ENCODE results near the gene RAPH1.

RAPH1 gene

GRCh38 chr2:203492965-203493364 is 42.1 kb downstream of the RAPH1 start:
- no peak for DNase-seq (ENCODE audit: low read depth in 4 of 4, low spot score in 1 of 4)

DNA sequence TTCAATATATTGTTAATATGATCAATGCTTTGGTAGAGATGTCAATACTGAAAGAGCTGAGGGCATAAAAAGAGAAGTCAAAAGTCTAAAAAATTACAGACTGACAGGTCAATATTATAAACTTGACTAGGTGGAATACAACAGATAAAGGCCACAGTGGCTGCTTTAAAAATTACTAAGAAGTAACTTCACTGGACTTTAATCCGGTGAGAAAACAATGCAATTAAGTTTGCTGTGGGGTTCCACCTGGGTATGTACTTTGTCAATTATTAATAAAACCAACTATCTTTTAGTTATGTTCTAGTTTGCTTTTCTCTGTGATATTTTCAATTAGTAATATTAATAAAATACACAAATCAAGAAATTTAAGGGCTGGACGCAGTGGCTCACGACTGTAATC is 44.7 kb downstream of the RAPH1 start:
- DNase-seq (ENCODE audit: low read depth in 4 of 4, low spot score in 1 of 4) = no peak

GRCh38 chr2:203489531-203489930 is 45.6 kb downstream of the RAPH1 start:
- DNase-seq (ENCODE audit: low read depth in 4 of 4, low spot score in 1 of 4) = no peak

DNA sequence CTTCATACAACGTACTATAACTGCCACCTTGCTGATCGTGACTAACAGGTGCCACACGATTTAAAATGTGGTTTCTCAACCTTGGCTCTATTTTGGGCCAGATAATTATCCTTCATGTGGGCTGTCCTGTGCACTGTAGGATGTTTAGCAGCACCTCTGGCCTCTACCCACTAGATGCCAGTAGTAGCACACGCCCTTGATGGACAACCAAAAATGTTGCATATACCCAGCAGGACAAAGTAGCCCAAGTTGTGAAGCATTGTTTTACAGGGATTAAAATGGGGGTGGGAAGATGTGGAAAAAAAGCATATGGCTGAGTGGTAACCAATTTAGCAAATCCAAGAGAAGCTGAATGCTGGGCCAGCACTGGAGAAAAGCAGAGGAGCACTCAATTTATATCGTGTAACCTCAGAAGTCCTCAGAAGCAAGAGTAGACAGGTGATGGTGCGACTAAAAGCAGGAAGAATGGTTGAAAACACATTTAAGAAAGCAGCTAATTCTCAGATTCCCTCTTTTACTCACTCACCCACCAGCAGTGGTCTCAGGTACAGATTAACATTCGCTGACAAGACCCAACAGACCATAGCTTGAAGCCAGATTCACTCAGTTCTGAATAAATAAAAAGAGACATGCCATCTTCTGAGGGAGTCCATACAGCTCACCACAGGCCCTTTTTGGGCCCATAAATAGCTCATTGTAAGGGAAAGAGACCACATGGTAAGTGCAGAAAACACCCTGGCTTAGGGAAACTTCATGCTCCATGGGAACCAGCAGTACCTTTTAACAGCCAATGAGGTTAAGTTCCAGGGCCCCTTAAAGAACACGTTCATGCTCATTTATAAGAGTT is 50.6 kb downstream of the RAPH1 start:
- DNase-seq (ENCODE audit: low read depth in 4 of 4, low spot score in 1 of 4) = peak in 1 of 4 experiments; percentile 22

GRCh38 chr2:203480623-203481022 is 54.5 kb downstream of the RAPH1 start:
- no peak for DNase-seq (ENCODE audit: low read depth in 4 of 4, low spot score in 1 of 4)

GRCh38 chr2:203476881-203477280 is 58.2 kb downstream of the RAPH1 start:
- DNase-seq (ENCODE audit: low read depth in 4 of 4, low spot score in 1 of 4) = no peak

GRCh38 chr2:203471323-203471722 is 63.8 kb downstream of the RAPH1 start:
- DNase-seq (ENCODE audit: low read depth in 4 of 4, low spot score in 1 of 4) = no peak

DNA sequence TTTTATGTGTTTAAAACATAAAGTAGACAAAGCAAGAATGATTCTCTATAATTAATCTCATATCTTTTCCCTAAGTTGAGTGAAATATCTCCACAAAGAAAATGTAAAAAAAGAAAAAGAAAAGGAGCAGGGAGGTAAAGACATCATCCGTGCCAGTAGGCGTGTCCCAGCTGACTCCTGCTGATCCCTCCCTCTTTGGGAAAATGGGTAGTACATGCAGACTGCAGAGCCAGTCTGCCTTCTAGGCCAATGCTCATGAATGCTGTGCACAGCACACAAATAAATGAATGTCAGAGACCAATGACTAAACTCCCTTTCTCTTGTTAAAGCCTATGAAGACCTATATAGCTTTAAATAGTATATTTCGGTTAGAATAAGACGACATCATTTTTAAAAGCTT is 64.7 kb downstream of the RAPH1 start:
- no peak for DNase-seq (ENCODE audit: low read depth in 4 of 4, low spot score in 1 of 4)

GRCh38 chr2:203469546-203469945 is 65.6 kb downstream of the RAPH1 start:
- DNase-seq (ENCODE audit: low read depth in 4 of 4, low spot score in 1 of 4) = no peak

GRCh38 chr2:203463266-203463678 is 71.8 kb downstream of the RAPH1 start:
- DNase-seq (ENCODE audit: low read depth in 4 of 4, low spot score in 1 of 4) = no peak

- no peak for DNase-seq (ENCODE audit: low read depth in 4 of 4, low spot score in 1 of 4)
These were observed 72.8 kb downstream of the RAPH1 start for GRCh38 chr2:203462308-203462707.

DNA sequence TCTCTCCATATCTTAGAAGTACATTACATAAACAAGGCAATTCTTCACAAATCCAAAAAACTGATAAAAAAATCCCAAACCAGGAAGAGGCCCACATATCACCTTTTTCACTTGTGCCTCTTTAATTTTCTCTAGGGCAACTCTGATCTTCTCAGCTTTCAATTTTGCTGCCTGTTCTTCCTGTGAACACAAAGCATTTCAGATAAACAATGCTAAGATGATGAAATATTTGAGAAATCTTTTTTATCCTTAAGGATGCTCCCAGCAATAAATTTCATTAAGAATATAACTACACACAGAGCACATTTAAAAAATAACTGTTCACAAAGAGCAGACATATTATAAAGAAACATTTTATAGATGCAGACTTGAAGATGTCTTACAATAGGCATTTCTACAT is 73.4 kb downstream of the RAPH1 start:
- no peak for DNase-seq (ENCODE audit: low read depth in 4 of 4, low spot score in 1 of 4)

GRCh38 chr2:203455209-203455608 is 79.9 kb downstream of the RAPH1 start:
- no peak for DNase-seq (ENCODE audit: low read depth in 4 of 4, low spot score in 1 of 4)

DNA sequence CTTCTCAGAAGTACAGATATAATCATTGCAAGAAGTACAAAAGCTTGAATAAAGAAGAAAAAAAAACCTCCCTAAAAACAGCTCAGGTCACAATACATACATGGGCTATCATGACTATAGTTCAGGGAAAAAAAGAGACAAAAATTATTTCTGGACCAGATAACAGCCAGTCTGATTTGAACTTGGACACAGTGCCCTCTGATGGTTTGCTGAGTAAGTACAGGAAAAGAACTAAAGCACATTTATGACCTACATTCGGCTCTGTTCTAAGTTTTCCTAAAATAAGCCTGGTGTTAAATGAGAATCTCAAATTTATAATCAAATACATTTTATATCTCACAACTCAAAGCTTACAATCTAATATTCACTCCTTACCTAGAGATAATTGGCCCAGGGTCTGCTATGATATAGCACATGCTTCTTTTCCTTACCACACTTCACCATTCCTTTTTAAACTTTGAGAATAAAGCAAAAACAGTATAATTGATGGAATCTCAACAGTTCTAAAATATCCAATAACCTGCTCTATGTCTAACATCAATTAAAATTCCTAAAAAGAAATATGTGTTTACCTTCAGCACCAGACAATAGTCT is 81.1 kb downstream of the RAPH1 start:
- no peak for DNase-seq (ENCODE audit: low read depth in 4 of 4, low spot score in 1 of 4)

DNA sequence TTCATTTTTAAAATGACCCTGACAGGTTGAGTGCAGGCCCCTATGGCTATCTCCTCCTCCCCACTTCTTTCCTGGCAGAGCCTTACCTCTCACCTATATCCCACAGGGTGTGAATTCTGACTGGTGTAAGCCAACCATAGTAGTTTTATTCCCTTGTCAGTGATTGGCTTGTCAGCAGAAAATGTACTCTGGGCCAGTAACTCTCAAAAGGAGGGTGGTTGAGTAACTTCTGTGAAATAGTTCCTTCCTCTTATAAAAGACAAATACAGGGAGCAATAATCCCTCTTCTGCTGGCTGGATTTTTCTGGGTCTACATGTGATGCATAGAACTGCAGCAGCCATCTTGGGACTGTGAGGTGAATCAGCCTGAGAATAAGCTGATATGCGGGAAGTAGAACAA is 83.4 kb downstream of the RAPH1 start:
- DNase-seq (ENCODE audit: low read depth in 4 of 4, low spot score in 1 of 4) = no peak

- DNase-seq (ENCODE audit: low read depth in 4 of 4, low spot score in 1 of 4) = no peak
These were observed 84.1 kb downstream of the RAPH1 start for GRCh38 chr2:203451011-203451410.

DNA sequence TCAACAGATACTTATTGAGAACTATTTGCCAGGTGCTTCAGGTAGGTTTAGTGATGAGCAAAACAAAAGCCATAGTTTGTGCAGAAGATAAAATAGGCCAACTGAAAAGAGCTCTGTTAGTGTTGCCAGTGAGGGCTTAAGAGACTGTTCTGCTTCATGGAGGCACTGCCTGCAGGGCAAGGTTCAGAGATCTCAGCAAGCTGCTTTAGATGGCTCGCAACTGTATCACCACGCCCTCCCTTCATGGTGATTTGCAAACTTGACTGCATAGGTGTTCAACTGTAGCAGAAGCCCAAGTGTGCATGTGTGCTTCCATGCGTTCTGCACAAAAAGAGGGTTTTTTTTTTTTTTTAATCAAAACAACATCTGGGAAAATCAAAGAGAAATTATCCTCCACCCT is 84.5 kb downstream of the RAPH1 start:
- DNase-seq (ENCODE audit: low read depth in 4 of 4, low spot score in 1 of 4) = no peak

DNA sequence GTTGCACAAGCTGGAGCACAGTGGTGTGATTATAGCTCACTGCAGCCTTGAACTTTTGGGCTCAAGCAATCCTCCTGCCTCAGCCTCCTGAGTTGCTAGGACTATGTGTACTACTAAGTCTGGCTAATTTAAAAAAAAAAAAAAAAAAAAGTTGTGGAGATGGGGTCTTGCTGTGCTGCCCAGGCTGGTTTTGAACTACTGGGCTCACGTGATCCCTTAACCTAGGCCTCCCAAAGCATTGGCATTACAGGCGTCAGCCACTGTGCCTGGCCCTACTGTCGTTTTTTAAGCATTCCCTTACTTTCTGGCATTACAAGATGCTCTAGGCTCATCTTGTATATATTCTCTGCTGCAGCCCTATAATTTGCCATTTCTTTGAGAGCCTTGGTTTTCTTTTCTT is 88.3 kb downstream of the RAPH1 start:
- DNase-seq (ENCODE audit: low read depth in 4 of 4, low spot score in 1 of 4) = no peak

DNA sequence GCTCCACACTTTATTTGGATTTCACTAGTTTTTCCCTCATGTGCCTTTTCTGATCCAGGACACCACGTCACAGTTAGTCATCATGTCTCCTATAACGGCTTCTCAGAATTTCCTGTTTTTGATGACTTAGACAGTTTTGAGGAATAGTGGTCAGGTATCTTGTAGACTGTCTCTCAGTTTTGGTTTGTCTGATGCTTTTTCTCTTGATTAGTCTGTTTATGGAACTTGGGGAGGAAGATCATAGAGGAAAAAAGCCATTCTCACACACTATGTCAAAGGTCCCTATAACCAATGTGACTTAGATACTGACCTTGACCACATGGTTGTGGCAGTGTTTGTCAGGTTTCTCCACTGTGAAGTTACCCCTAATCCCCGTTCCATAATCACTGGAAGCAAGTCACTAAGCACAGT is 89.0 kb downstream of the RAPH1 start:
- no peak for DNase-seq (ENCODE audit: low read depth in 4 of 4, low spot score in 1 of 4)

DNA sequence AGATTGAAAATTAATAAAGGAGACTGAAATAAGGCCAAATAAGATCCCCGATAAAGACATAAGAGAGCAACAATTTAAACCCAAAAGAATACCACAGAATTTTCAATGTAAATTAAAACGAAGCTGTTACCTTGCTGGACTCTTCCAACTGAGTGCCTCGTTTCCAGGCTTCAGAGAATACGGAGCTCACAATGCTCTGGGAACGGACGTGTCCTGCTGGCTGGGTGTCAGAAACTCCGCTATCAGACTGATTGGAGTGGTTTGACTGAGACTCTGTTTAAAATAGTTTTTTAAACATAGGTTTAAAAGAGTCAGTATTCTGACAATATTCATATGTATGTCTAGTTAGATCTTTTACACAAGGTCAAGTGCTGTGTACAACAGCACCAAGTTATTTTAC is 90.4 kb downstream of the RAPH1 start:
- DNase-seq (ENCODE audit: low read depth in 4 of 4, low spot score in 1 of 4) = no peak

DNA sequence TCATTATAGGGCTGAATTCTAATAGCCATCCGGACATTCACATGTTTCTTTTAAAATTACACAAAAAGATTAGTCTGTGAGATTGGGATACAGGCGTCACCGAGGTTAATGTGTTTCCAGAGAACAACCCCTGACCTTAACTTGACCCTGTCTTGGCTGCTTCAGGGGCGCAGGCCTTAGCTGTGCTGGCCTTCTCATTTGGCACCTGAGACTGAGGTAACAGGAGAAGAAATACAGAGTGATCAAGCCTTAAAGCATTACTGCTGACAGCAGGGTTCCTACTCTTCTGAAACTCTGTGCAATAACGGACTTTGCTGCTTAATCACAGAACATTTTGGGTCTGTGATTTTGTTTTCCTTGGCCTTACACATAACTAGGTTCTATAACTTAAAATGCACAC is 92.6 kb downstream of the RAPH1 start:
- DNase-seq (ENCODE audit: low read depth in 4 of 4, low spot score in 1 of 4) = no peak

GRCh38 chr2:203441463-203441862 is 93.6 kb downstream of the RAPH1 start:
- DNase-seq (ENCODE audit: low read depth in 4 of 4, low spot score in 1 of 4) = no peak

GRCh38 chr2:203440671-203441070 is 94.4 kb downstream of the RAPH1 start:
- DNase-seq (ENCODE audit: low read depth in 4 of 4, low spot score in 1 of 4) = no peak

All from stimulated activated CD4-positive, alpha-beta T cell treated with anti-CD3 and anti-CD28 coated beads, Interleukin-1b, Interleukin-23, amount 100 ng/mL, for 24 hours (primary cell).